CD4-positive, alpha-beta T cell (primary cell): ENCODE measurements around the gene USP17L21. TPM values are rescaled to one million over a fixed set of nuclear protein-coding genes. Genes with fewer than 3 reads are reported as not detected.
"Not testable (repeated sequence)": the region's sequence is repeated elsewhere in the genome, so short reads cannot be mapped to it uniquely, and the experiment has no call there.

ENCODE experiments used
- ATAC-seq: fragments of 200-7000 bp; cut with Tn5 transposase; one replicate; pipeline ENCODE4 v1.10.0; 2022; ENCODE audit warnings: mild to moderate bottlenecking; ENCODE audit not compliant: poor library complexity
- CTCF ChIA-PET: fragments of 350-600 bp; sonication (Branson Sonifier 250); formaldehyde crosslinking; loops from one replicate; lab custom pipeline; 2021; ENCODE audit warnings: antibody characterized with exemption, inconsistent platforms; lab: Charles Lee
- POLR2A ChIA-PET: fragments of 350-600 bp; sonication (Branson Sonifier 250); formaldehyde crosslinking; loops from one replicate; lab custom pipeline; 2021; ENCODE audit warnings: antibody characterized with exemption, inconsistent platforms; lab: Charles Lee
- DNase-seq, 14 experiments: peaks; one replicate each; pipeline ENCODE4 v3.0.0-alpha.2; 2013 to 2020; ENCODE audit warnings: mixed read lengths in 2 of 14
- H3K27ac ChIP-seq, 2 donors: one replicate each; pipeline versions ENCODE4 v1.5.1 to v1.7.0; 2013; ENCODE audit warnings: low read length in 2 of 2, low read depth in 1 of 2, mild to moderate bottlenecking in 1 of 2
- H3K27me3 ChIP-seq, 2 experiments: 1 replicate in 1 of 2; 2 replicates in 1 of 2; pipeline versions ENCODE4 v1.6.1 to v1.7.0; 2013; ENCODE audit warnings: low read length in 2 of 2, control low read depth in 1 of 2, mild to moderate bottlenecking in 1 of 2, moderate library complexity in 1 of 2; ENCODE audit not compliant: insufficient read depth in 2 of 2, control insufficient read depth in 1 of 2
- H3K36me3 ChIP-seq: one replicate; pipeline ENCODE4 v1.6.1; 2013; ENCODE audit warnings: low read length, control low read depth; ENCODE audit not compliant: insufficient read depth
- H3K4me1 ChIP-seq: one replicate; pipeline ENCODE4 v1.6.1; 2013; ENCODE audit warnings: low read length, control low read depth; ENCODE audit not compliant: insufficient read depth
- H3K4me3 ChIP-seq: one replicate; pipeline ENCODE4 v1.5.1; 2013; ENCODE audit warnings: mild to moderate bottlenecking, low read length, moderate library complexity
- H3K9me3 ChIP-seq, 2 experiments: 1 replicate in 1 of 2; 2 replicates in 1 of 2; pipeline versions ENCODE4 v1.6.1 to v1.7.0; 2013; ENCODE audit warnings: low read length in 2 of 2, mild to moderate bottlenecking in 2 of 2, control low read depth in 1 of 2, moderate library complexity in 1 of 2; ENCODE audit not compliant: control insufficient read depth in 1 of 2, insufficient read depth in 1 of 2
- H3K27ac Mint-ChIP-seq: one replicate; pipeline ENCODE4 v1.8.0; 2020; ENCODE audit warnings: mixed read lengths
- H3K27me3 Mint-ChIP-seq: one replicate; pipeline ENCODE4 v1.8.0; 2021; ENCODE audit warnings: mixed read lengths
- H3K36me3 Mint-ChIP-seq: one replicate; pipeline ENCODE4 v1.8.0; 2021; ENCODE audit warnings: low read depth, mixed read lengths
- H3K4me1 Mint-ChIP-seq: one replicate; pipeline ENCODE4 v1.8.0; 2021; ENCODE audit warnings: low read depth, mixed read lengths
- H3K4me3 Mint-ChIP-seq: one replicate; pipeline ENCODE4 v1.8.0; 2020; ENCODE audit warnings: mild to moderate bottlenecking, mixed read lengths
- H3K9me3 Mint-ChIP-seq: one replicate; pipeline ENCODE4 v1.8.0; 2020; ENCODE audit warnings: mixed read lengths
- intact Hi-C, 2 experiments: fragments of 100-400 bp; cut with DNase I in 1 of 2; cut with micrococcal nuclease in 1 of 2; formaldehyde crosslinking; loops; one replicate each; pipeline versions ENCODE4 v1.15.1 to v1.9.0; 2023 to 2025; cut with DNase I, micrococcal nuclease
- polyA plus RNA-seq, 2 donors: library from polyadenylated mRNA; unstranded; fragments of 120-200 nt; gene quantifications; one replicate each; pipeline ENCODE4 v1.2.1, GENCODE V29; 2013
- total RNA-seq, 174 experiments: library from RNA in 2 of 174; stranded (reverse) in 2 of 174; gene quantifications; one replicate each; pipeline ENCODE4 v1.2.3 and lab custom pipeline; 2021 to 2026

The USP17L21 gene
- not detected for total RNA-seq
- polyA plus RNA-seq (2013, experiment 1 of 2), result not detected
- polyA plus RNA-seq (2013, experiment 2 of 2), result not detected
- total RNA-seq (lab: John Stamatoyannopoulos, UW), result 0 reads per million in 172 experiments

GRCh38 chr4:9262572-9262971, at the start of gene USP17L21:
TSS of gene USP17L21 (plus strand) at chr4:9262872. CDS start at chr4:9262872, 0 bp downstream.
- DNase-seq, CTCF ChIA-PET, H3K27me3 Mint-ChIP-seq, H3K4me3 Mint-ChIP-seq, POLR2A ChIA-PET, H3K4me3 ChIP-seq, ATAC-seq, H3K27me3 ChIP-seq, H3K9me3 Mint-ChIP-seq, H3K36me3 Mint-ChIP-seq, H3K27ac ChIP-seq, H3K4me1 ChIP-seq, H3K4me1 Mint-ChIP-seq, H3K27ac Mint-ChIP-seq, intact Hi-C loops, H3K9me3 ChIP-seq, H3K36me3 ChIP-seq: not testable (repeated sequence)

GRCh38 chr4:9214701-9215100, 48.0 kb upstream of the USP17L21 start:
- H3K36me3 ChIP-seq, H3K4me3 Mint-ChIP-seq, H3K27me3 ChIP-seq, CTCF ChIA-PET, H3K9me3 Mint-ChIP-seq, H3K4me1 ChIP-seq, H3K27me3 Mint-ChIP-seq, H3K9me3 ChIP-seq, H3K4me1 Mint-ChIP-seq, H3K36me3 Mint-ChIP-seq, H3K4me3 ChIP-seq, H3K27ac ChIP-seq, ATAC-seq, intact Hi-C loops, H3K27ac Mint-ChIP-seq, POLR2A ChIA-PET: not testable (repeated sequence)
- DNase-seq, result peak in 1 of 14 experiments; percentile 3

- intact Hi-C loops, POLR2A ChIA-PET: not testable (repeated sequence)
These were observed 47.6 kb upstream of the USP17L21 start, which contains the start of gene USP17L11 for GRCh38 chr4:9215105-9215504. TSS of gene USP17L11 (plus strand) at chr4:9215405. CDS start at chr4:9215405, 0 bp downstream.

GRCh38 chr4:9219852-9220251, 42.8 kb upstream of the USP17L21 start, which contains the start of gene USP17L12:
TSS of gene USP17L12 (plus strand) at chr4:9220152. CDS start at chr4:9220152, 0 bp downstream.
- CTCF ChIA-PET, H3K4me1 Mint-ChIP-seq, H3K36me3 ChIP-seq, H3K4me3 Mint-ChIP-seq, H3K27ac Mint-ChIP-seq, H3K27me3 ChIP-seq, POLR2A ChIA-PET, H3K4me3 ChIP-seq, H3K27ac ChIP-seq, H3K4me1 ChIP-seq, H3K9me3 Mint-ChIP-seq, ATAC-seq, intact Hi-C loops, H3K27me3 Mint-ChIP-seq, DNase-seq, H3K9me3 ChIP-seq, H3K36me3 Mint-ChIP-seq: not testable (repeated sequence)

More at GRCh38 chr4:9215105-9215504, 47.6 kb upstream of the USP17L21 start, which contains the start of gene USP17L11:
- H3K27me3 ChIP-seq, H3K4me3 ChIP-seq, H3K4me1 Mint-ChIP-seq, H3K27me3 Mint-ChIP-seq, H3K4me3 Mint-ChIP-seq, CTCF ChIA-PET, H3K36me3 Mint-ChIP-seq, H3K36me3 ChIP-seq, H3K27ac Mint-ChIP-seq, DNase-seq, H3K9me3 ChIP-seq, H3K9me3 Mint-ChIP-seq, H3K27ac ChIP-seq, H3K4me1 ChIP-seq, ATAC-seq: not testable (repeated sequence)

GRCh38 chr4:9224596-9224995, 38.1 kb upstream of the USP17L21 start, which contains the start of gene USP17L13:
TSS of gene USP17L13 (plus strand) at chr4:9224896. CDS start at chr4:9224896, 0 bp downstream.
- H3K27me3 Mint-ChIP-seq, H3K27ac ChIP-seq, H3K4me3 ChIP-seq, ATAC-seq, H3K36me3 ChIP-seq, POLR2A ChIA-PET, DNase-seq, H3K4me1 Mint-ChIP-seq, H3K9me3 Mint-ChIP-seq, H3K36me3 Mint-ChIP-seq, H3K4me1 ChIP-seq, intact Hi-C loops, H3K4me3 Mint-ChIP-seq, H3K27me3 ChIP-seq, CTCF ChIA-PET, H3K27ac Mint-ChIP-seq, H3K9me3 ChIP-seq: not testable (repeated sequence)

GRCh38 chr4:9230249-9230648, 32.4 kb upstream of the USP17L21 start:
- H3K27me3 Mint-ChIP-seq, CTCF ChIA-PET, H3K27ac Mint-ChIP-seq, H3K4me1 Mint-ChIP-seq, H3K4me3 ChIP-seq, H3K36me3 ChIP-seq, H3K27ac ChIP-seq, H3K4me1 ChIP-seq, H3K36me3 Mint-ChIP-seq, H3K27me3 ChIP-seq, H3K9me3 Mint-ChIP-seq, POLR2A ChIA-PET, ATAC-seq, intact Hi-C loops, H3K9me3 ChIP-seq, H3K4me3 Mint-ChIP-seq: not testable (repeated sequence)
- DNase-seq, result peak in 1 of 14 experiments; percentile 24

- CTCF ChIA-PET, H3K36me3 Mint-ChIP-seq, H3K9me3 Mint-ChIP-seq, H3K36me3 ChIP-seq, ATAC-seq, H3K4me3 Mint-ChIP-seq, intact Hi-C loops, POLR2A ChIA-PET, H3K4me3 ChIP-seq, H3K4me1 Mint-ChIP-seq, H3K27me3 Mint-ChIP-seq, H3K27me3 ChIP-seq, DNase-seq, H3K4me1 ChIP-seq, H3K9me3 ChIP-seq, H3K27ac Mint-ChIP-seq, H3K27ac ChIP-seq: not testable (repeated sequence)
These were observed 28.6 kb upstream of the USP17L21 start, which contains the start of gene USP17L15 for GRCh38 chr4:9234085-9234484. TSS of gene USP17L15 (plus strand) at chr4:9234385. CDS start at chr4:9234385, 0 bp downstream.
